Hematopoietic multipotent progenitor cell treated with erythropoietin and hydrocortisone succinate and interleukin-3 and kit ligand, for 6 days (in vitro differentiated cells): ENCODE results near the gene HNF4A.
"Not testable (repeated sequence)": the region's sequence is repeated elsewhere in the genome, so short reads cannot be mapped to it uniquely, and the experiment has no call there.

Experiments
- DNase-seq: peaks from one replicate; pipeline ENCODE4 v3.0.0-alpha.2; 2015

HNF4A gene

DNA sequence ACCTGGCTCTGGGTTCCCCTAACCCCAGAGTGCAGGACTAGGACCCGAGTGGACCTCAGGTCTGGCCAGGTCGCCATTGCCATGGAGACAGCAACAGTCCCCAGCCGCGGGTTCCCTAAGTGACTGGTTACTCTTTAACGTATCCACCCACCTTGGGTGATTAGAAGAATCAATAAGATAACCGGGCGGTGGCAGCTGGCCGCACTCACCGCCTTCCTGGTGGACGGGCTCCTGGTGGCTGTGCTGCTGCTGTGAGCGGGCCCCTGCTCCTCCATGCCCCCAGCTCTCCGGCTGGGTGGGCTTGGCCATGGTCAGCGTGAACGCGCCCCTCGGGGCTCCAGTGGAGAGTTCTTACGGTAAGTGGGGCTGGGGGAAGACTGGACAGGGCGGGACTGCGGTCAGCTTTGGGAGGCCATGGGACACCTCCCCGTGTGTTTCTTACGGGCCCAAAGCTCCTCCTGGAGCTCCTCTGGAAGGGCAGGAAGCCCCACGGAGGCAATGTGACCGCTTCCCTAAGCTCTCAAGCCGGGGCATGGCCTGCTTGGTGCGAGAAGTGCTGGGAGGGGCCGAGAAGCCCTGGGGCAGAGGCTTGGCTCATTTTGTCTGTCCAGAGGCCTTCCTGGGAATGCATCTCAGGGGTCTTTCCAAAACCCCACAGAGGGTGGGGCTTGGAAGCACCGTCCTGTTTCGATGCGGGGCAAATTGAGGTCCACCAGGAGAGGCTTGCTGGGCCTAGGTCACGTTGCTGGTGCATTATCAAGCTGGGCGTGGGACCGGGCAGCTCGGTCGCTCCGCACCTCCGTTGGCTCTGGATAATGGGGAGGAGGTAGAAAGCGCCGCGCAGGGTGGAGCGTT, at the start of gene HNF4A:
TSS of gene HNF4A (plus strand) at position 202 of the 855 bp plus-strand sequence. CDS start at position 308, 106 bp downstream.
- DNase-seq: no peak

DNA sequence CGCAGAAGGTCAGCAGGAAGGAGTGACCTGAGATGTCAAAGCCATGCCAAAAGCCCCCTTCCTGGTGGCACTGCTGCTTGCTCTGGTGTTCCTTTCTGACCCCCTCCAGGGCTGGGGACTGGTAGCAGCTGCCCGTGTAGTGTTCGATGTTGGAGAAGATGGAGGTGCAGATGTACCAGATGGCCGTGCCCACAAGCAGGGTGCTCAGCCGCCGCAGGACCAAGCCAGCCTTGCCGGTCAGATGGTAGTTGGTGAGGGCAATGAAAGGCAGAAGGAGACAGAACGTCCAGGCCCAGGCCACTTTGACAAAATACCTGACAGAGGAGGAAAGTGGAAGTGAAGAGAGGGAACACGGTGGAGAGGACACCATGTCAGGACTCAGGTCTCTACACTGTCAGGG, 48.6 kb upstream of the HNF4A start:
- no peak for DNase-seq

GRCh38 chr20:44309763-44310663, 45.5 kb upstream of the HNF4A start:
- peak; percentile 65 for DNase-seq

DNA sequence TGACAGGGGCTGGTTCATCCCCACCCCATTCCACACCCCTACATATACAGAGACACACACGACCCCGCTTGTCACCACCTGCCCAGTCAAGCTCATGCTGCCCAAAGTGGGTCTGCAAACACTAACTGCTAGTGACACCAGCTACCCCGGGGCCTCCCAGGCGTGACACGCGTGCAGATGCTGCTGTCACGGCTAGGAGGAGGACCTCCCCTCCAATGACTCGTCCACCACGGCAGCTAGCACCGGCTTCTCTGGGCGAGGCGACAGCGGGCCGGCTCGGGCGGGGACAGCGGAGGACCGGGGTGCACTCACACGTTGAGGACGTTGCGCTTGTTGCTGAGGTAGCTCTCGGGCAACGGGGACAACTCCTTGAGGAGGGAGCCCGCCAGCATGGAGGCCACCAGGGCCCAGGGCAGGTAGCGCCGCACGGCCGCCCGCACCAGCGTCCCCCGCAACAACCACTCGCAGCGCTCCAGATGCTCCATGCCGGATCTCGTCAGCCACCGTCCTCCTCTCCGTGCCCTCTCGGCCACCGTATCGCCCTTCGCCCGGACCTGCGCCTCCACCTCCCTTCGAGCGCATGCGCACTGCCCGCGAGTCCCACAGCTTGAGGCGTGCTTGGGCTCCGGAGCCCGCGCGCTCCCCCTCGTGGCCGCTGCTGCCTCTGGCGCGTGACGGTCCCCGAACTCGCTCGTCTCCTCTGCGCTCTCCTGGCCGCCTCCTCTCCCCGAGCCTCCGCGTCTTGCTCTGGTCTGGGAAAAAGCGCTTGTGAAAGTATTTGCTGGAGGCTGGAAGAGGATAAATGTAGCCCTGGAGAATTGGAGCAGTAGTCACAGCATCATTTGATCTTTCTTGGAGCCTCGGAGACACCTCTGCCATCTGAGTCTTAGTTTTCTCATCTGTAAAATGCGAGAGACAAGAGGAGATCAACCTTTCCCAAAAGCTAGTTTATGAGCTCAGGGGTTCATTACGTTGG, 44.5 kb upstream of the HNF4A start, which contains the start of gene FITM2:
TSS of gene FITM2 (minus strand) at position 539 of the 976 bp plus-strand sequence. CDS start at position 485, 54 bp downstream.
- DNase-seq: peak; percentile 98

- DNase-seq: no peak
These were observed 40.6 kb upstream of the HNF4A start for GRCh38 chr20:44314870-44315269.

DNA sequence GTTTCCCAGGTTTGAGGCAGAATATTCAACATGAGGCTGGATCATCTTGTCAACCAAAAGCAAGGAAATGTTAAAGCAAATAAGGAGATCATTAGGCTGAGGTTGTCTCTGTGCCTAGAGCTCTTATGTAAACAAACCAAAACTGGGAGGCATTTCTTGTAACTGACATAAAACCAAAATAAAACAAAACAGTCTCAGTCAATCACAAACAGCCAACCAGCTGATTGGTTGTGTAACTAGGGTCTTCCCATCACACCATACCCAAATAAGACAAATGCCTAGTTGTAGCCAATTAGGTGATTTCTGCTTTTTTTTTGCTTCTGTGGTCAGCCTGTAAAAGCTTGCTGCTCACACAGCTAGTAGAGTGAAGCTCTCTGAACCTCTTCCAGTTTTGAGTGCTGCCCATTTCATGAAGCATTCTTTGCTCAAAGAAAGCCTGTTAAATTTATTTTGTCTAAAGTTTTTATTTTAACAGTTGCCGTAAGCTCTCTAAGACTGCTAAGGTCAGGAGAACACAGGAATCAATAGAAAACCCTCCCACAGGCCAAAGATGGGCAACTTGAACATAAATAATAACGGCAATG, 35.6 kb upstream of the HNF4A start:
- DNase-seq: no peak

GRCh38 chr20:44324343-44324742, 31.2 kb upstream of the HNF4A start:
- DNase-seq: no peak

GRCh38 chr20:44326391-44327159, 28.9 kb upstream of the HNF4A start:
- DNase-seq: no peak

- not testable (repeated sequence) for DNase-seq
These were observed 27.8 kb upstream of the HNF4A start for GRCh38 chr20:44327748-44328147.

DNA sequence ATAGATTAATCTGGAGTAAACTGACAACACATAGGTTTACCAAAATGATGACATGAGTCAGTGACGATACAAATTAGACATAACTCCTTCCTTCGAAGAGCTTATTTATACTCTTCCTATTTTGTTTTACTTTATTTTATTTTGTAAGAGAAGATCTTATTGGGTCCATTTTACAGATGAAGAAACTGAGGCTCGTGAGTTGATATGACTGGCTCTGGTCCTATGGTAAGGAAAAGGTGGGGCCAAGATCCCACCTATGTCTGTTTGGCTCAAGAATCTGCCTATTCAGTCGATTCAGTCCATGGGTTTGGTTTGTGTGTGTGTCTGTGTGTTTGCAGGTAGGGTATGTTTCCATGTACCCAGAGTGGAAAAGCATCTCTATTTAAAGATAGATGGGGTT, 27.1 kb upstream of the HNF4A start:
- DNase-seq: no peak

GRCh38 chr20:44331201-44331600, 24.3 kb upstream of the HNF4A start:
- DNase-seq: no peak

GRCh38 chr20:44334306-44334705, 21.2 kb upstream of the HNF4A start:
- DNase-seq: no peak

- no peak for DNase-seq
These were observed 20.8 kb upstream of the HNF4A start for GRCh38 chr20:44334709-44335108.

DNA sequence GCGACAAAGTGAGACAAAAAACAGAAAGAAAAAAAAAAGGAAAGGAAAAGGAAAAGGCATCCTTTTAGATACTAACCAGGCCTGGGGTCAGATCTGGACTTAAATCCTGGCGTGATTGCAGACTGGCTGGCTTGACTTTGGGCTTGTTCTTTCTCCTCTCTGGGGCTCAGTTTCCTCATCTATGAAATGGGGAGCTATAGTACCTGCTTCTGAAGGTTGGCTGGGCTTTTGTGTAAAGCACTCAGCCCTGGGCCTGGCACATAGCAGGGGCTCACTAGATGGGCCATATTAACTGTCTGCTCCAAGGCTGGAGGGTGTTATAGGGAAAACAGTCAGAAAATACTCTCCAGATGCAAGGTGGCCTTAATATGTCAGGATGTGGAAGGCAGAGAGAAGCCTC, 19.8 kb upstream of the HNF4A start:
- no peak for DNase-seq

GRCh38 chr20:44336086-44336485, 19.4 kb upstream of the HNF4A start:
- no peak for DNase-seq

- no peak for DNase-seq
These were observed 18.6 kb upstream of the HNF4A start, which contains the start of gene R3HDML for GRCh38 chr20:44336725-44337380. R3HDML (plus strand) TSS chr20:44337043; CDS start chr20:44337158, 115 bp downstream.

DNA sequence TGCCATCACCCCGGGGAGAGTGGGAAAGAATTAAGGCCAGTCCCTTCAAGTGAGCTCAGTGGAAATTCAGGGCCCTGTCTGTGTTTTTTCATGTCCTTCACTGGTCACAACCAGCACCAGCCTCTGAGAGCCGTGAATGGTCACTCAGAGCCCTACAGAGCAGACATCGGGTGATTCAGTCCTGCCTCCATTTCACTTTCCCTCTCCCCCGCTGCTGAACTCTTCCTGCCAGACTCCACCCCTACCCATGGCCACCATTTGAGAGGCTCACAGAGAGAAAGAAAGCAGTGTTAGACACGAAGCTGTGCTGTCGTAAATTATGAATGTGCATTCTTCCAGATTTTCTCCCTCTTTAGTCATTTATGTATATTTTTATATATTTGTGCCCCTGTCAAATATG, 13.3 kb upstream of the HNF4A start:
- no peak for DNase-seq

- DNase-seq: no peak
These were observed 12.3 kb upstream of the HNF4A start for GRCh38 chr20:44343162-44343675.

GRCh38 chr20:44344723-44345122, 10.8 kb upstream of the HNF4A start:
- DNase-seq: no peak

GRCh38 chr20:44345147-44345546, 10.4 kb upstream of the HNF4A start:
- DNase-seq: no peak
